Measurements from ENCODE around the gene PDSS2.

The PDSS2 gene

GRCh38 chr6:107114926-107115694 lies 344.3 kb downstream of the PDSS2 start, which contains the start of gene BEND3:
Gene BEND3, minus strand, starts transcription at chr6:107115515. Its CDS starts 16,230 bp downstream, at chr6:107099285.
- no peak for FAIRE-seq

DNA sequence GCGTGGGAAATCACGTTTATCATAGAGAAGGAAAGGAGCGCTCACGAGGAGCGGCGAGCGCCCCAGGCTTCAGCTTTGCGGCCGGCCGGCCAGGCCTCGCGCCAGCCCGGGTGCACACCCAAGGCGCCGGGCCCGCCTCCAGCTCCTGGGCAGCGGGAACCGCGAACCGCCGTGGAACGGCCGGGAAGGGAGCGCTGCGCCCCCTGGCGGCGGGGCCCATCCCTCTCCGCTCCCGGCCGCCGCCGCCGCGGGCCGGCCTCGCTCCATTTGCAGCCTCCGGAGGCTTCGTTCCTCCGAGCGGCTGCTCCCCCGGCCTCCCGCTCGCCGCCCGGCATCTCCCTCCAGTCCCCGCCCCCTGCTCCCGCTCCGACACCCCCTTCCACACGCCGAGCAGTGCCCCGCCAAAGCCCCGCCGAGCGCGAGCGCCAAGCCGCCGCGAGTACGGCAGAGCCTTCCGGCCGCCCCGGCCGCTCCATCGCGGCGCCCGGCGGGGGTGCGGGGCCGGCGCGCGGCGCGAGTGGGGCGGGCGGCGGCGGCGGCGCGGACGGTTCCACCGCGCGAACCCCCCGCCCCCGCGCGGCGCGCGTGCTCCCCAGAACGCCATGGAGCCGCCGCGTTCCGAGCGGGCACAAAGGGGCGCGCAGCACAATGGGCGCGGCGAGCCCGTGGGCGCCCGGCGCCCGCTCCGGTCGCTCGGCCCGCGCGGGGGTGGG lies 345.0 kb downstream of the PDSS2 start:
- no peak for FAIRE-seq

- FAIRE-seq = no peak
These were observed 349.2 kb downstream of the PDSS2 start for GRCh38 chr6:107110200-107110599.

DNA sequence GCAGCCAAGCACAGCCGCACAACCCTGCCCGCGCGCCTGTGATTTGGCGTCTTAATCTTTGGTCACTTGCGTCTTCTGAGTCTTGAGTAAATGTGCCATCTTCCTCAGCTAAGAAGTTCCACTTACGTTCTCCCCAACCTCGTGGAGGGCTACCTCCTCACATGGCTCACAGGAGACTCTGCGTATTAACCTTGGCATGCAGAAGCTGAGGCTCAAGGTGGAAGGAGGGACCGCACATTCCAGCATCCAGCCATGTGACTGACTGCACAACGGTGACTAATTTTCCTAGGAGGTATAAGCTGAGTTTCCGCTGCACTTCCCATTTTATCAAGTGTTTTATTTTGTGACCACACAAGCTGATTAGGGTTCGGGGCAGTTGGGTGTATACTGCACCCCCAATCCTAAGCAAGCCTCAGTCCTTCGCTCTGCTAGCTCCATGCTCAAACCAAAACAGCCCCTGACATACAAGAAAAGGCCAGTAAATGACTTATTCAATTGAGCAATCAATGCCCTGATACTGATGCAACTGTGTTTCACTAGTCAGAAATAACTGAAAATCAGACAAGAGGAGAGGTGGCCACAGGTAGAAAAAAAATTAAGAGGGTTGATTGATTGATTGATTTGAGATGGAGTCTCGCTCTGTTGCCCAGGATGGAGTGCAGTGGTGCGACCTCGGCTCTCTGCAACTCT lies 351.0 kb downstream of the PDSS2 start:
- no peak for FAIRE-seq

- FAIRE-seq = no peak
These were observed 351.6 kb downstream of the PDSS2 start for GRCh38 chr6:107107791-107108190.

DNA sequence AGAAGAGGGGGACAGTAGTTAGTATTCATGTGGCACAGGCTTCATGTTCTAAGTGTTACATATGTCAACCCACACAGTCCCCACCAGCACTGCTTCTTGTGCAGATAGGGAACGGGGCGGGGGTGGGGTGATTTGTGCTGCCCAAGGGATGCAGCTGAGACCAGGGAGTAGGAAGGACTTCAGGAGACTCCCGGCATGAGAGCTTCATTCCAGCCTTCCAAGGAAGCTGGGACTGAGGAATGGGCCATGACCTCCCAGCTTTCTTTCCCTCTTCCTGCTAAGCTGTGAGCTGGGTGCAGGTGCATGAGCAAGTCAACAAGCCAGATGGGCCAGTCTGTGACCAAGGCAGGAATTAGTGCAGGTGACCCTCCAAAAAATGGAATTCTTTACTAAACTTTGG lies 353.2 kb downstream of the PDSS2 start:
- FAIRE-seq = no peak

DNA sequence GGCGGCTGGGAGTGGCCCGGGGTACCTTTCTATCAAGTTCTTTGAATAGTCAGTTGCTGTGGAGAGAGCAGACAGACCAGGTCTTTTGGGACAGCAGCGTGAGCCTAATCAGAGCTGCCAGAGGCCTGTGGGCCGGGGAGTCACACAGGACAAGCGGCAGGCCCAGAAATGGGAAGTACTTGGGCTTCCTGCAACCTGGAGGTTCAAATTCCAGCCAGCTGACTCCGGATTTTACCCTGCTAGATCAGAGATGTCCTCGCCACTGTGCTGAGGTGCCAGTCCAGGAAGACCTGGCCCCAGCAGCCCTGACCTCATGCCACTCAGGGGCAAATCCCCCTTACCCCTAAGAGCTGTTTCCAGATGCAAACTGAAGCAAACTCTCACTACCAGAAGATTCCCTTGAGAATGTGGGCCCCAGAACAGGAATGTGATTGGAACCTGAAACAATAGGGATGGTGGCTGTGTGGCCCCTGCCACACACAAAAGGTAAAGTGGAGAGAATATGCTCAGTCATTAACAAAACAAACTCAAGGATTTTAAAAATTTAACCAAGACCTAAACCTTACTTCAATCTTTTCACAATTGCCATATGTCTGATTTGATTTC lies 353.8 kb downstream of the PDSS2 start:
- no peak for FAIRE-seq

- no peak for FAIRE-seq
These were observed 356.3 kb downstream of the PDSS2 start for GRCh38 chr6:107103082-107103481.

Data from colon (tissue), 2 donors.